ENCODE results near the gene LRRC56. TPM values are rescaled to one million over a fixed set of nuclear protein-coding genes. Genes with fewer than 3 reads are reported as not detected.
"Not testable (repeated sequence)": the region's sequence is repeated elsewhere in the genome, so short reads cannot be mapped to it uniquely, and the experiment has no call there.

LRRC56 gene
- total RNA-seq, 1 donor from 2014 or later = 0.26 TPM

- Histone ChIP-seq H3K4me3 (ENCODE audit: low read depth, low read length) (peak overlapping the region; percentile 99), H3K27me3 (ENCODE audit: control insufficient read depth, insufficient read depth, low read length) (no peaks in the 10 kb centered on the region), H3K36me3 (ENCODE audit: control insufficient read depth, insufficient read depth, low read length) (peaks cover 15% of the 10 kb centered on the region)
- TF ChIP-seq CTCF (IDR thresholded peaks at IDR 0.05; ENCODE audit: insufficient read depth, low read length, severe bottlenecking) = no peak
- FAIRE-seq (no peak), DNase-seq (ENCODE audit: low read depth) (peak; percentile 83)
These were observed 31.2 kb downstream of the LRRC56 start for GRCh38 chr11:568306-569157.

GRCh38 chr11:569158-569885 is 32.0 kb downstream of the LRRC56 start:
- Histone ChIP-seq H3K4me3 (ENCODE audit: low read depth, low read length) (peak overlapping the region; percentile 57), H3K27me3 (ENCODE audit: control insufficient read depth, insufficient read depth, low read length) (no peaks in the 10 kb centered on the region), H3K36me3 (ENCODE audit: control insufficient read depth, insufficient read depth, low read length) (peaks cover 10% of the 10 kb centered on the region)
- no peak for FAIRE-seq
- TF ChIP-seq CTCF (IDR thresholded peaks at IDR 0.05; ENCODE audit: insufficient read depth, low read length, severe bottlenecking) = no peak
- no peak for DNase-seq (ENCODE audit: low read depth)

GRCh38 chr11:571802-572185 is 34.5 kb downstream of the LRRC56 start:
- no peak for DNase-seq (ENCODE audit: low read depth)
- no peak for FAIRE-seq
- Histone ChIP-seq H3K27me3 (ENCODE audit: control insufficient read depth, insufficient read depth, low read length) (no peaks in the 10 kb centered on the region), H3K36me3 (ENCODE audit: control insufficient read depth, insufficient read depth, low read length) (peaks cover 5% of the 10 kb centered on the region), H3K4me3 (ENCODE audit: low read depth, low read length) (no peak overlapping the region)
- TF ChIP-seq CTCF (IDR thresholded peaks at IDR 0.05; ENCODE audit: insufficient read depth, low read length, severe bottlenecking) = no peak

GRCh38 chr11:573146-573759 is 35.9 kb downstream of the LRRC56 start:
- TF ChIP-seq CTCF (IDR thresholded peaks at IDR 0.05; ENCODE audit: insufficient read depth, low read length, severe bottlenecking) = no peak

GRCh38 chr11:574031-574570 is 36.8 kb downstream of the LRRC56 start:
- peak overlapping the region; percentile 82 for H3K4me3 ChIP-seq (ENCODE audit: low read depth, low read length)
- not testable (repeated sequence) for FAIRE-seq; H3K27me3 ChIP-seq (ENCODE audit: control insufficient read depth, insufficient read depth, low read length); H3K36me3 ChIP-seq (ENCODE audit: control insufficient read depth, insufficient read depth, low read length); DNase-seq (ENCODE audit: low read depth)

More at GRCh38 chr11:573146-573759, 35.9 kb downstream of the LRRC56 start:
- DNase-seq (ENCODE audit: low read depth) (no peak), FAIRE-seq (no peak)
- Histone ChIP-seq H3K4me3 (ENCODE audit: low read depth, low read length) (no peak overlapping the region), H3K36me3 (ENCODE audit: control insufficient read depth, insufficient read depth, low read length) (peaks cover 2% of the 10 kb centered on the region), H3K27me3 (ENCODE audit: control insufficient read depth, insufficient read depth, low read length) (no peaks in the 10 kb centered on the region)

Data from bronchial epithelial cell (primary cell).